GM19455 (cell line): Measurements from ENCODE around the gene AP2A1.

ENCODE experiments used
- ATAC-seq: cut with Tn5 transposase; IDR thresholded peaks from one replicate; pipeline ENCODE4 v1.9.1; 2021; ENCODE audit not compliant: unreplicated experiment

AP2A1 gene

GRCh38 chr19:49792829-49793560, 26.2 kb downstream of the AP2A1 start:
- ATAC-seq = no peak

GRCh38 chr19:49793561-49793840, 26.7 kb downstream of the AP2A1 start:
- ATAC-seq = no peak

GRCh38 chr19:49795615-49796014, 28.8 kb downstream of the AP2A1 start:
- ATAC-seq = no peak

GRCh38 chr19:49798574-49798973, 31.8 kb downstream of the AP2A1 start:
- ATAC-seq = no peak

GRCh38 chr19:49799271-49799797, 32.5 kb downstream of the AP2A1 start:
- no peak for ATAC-seq

GRCh38 chr19:49799798-49800376, 33.1 kb downstream of the AP2A1 start:
- no peak for ATAC-seq

- no peak for ATAC-seq
Observed at GRCh38 chr19:49800771-49801170, 34.0 kb downstream of the AP2A1 start.

GRCh38 chr19:49801401-49801888, 34.6 kb downstream of the AP2A1 start:
- no peak for ATAC-seq

GRCh38 chr19:49801966-49802661, 35.3 kb downstream of the AP2A1 start:
- ATAC-seq = no peak

GRCh38 chr19:49802836-49803528, 36.2 kb downstream of the AP2A1 start:
- no peak for ATAC-seq

- no peak for ATAC-seq
Observed at GRCh38 chr19:49803529-49803856, 36.7 kb downstream of the AP2A1 start.

- ATAC-seq = no peak
Observed at GRCh38 chr19:49805822-49806619, 39.2 kb downstream of the AP2A1 start.

- no peak for ATAC-seq
Observed at GRCh38 chr19:49806620-49806959, 39.8 kb downstream of the AP2A1 start.

- ATAC-seq = no peak
Observed at GRCh38 chr19:49807058-49807903, 40.5 kb downstream of the AP2A1 start.

- no peak for ATAC-seq
Observed at GRCh38 chr19:49807904-49808675, 41.3 kb downstream of the AP2A1 start.

- ATAC-seq = no peak
Observed at GRCh38 chr19:49808711-49809159, 41.9 kb downstream of the AP2A1 start.

- ATAC-seq = no peak
Observed at GRCh38 chr19:49809160-49809940, 42.5 kb downstream of the AP2A1 start.

GRCh38 chr19:49809941-49810389, 43.2 kb downstream of the AP2A1 start:
- no peak for ATAC-seq
